ENCODE results near the gene PEX16. TPM values are rescaled to one million over a fixed set of nuclear protein-coding genes. Genes with fewer than 3 reads are reported as not detected.

PEX16 gene
- total RNA-seq, 4 donors from 2014 or later, result 18.3 to 25.5 (median 22.1) TPM

GRCh38 chr11:45942381-45942780, 24.7 kb upstream of the PEX16 start:
- no peak for DNase-seq
- Histone ChIP-seq H3K27ac (no peak overlapping the region), H3K36me3 (peaks cover 10 to 93% (median 19%) of the 10 kb centered on the region in 3 donors), H3K4me1 (no peaks in the 10 kb centered on the region), H3K4me3 (no peak overlapping the region), H3K27me3 (no peaks in the 10 kb centered on the region), H3K9me3 (no peaks in the 10 kb centered on the region)
- WGBS, 2 donors, result 90 to 95% methylated on average over 4 of the region's 4 CpGs
- intact Hi-C loops (cut with DNase I), result no loop called here
- TF ChIP-seq, protein P1, sequence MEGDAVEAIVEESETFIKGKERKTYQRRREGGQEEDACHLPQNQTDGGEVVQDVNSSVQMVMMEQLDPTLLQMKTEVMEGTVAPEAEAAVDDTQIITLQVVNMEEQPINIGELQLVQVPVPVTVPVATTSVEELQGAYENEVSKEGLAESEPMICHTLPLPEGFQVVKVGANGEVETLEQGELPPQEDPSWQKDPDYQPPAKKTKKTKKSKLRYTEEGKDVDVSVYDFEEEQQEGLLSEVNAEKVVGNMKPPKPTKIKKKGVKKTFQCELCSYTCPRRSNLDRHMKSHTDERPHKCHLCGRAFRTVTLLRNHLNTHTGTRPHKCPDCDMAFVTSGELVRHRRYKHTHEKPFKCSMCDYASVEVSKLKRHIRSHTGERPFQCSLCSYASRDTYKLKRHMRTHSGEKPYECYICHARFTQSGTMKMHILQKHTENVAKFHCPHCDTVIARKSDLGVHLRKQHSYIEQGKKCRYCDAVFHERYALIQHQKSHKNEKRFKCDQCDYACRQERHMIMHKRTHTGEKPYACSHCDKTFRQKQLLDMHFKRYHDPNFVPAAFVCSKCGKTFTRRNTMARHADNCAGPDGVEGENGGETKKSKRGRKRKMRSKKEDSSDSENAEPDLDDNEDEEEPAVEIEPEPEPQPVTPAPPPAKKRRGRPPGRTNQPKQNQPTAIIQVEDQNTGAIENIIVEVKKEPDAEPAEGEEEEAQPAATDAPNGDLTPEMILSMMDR (IDR thresholded peaks at IDR 0.05), result no peak
- TF ChIP-seq POLR2A (IDR thresholded peaks at IDR 0.05), result no peak

- DNase-seq, result no peak
- no peaks in the 10 kb centered on the region for H3K9me3 ChIP-seq
- 80 to 91% methylated on average over 4 of the region's 4 CpGs for WGBS, 2 donors
- peaks cover 10 to 93% (median 14%) of the 10 kb centered on the region in 3 donors for H3K36me3 ChIP-seq
- peaks cover 0 to 4% (median 0%) of the 10 kb centered on the region in 3 donors for H3K4me1 ChIP-seq
- TF ChIP-seq POLR2A (IDR thresholded peaks at IDR 0.05), result no peak
- TF ChIP-seq, protein P1 (IDR thresholded peaks at IDR 0.05), result no peak
- no peaks in the 10 kb centered on the region for H3K27me3 ChIP-seq
- intact Hi-C loops (cut with DNase I), result no loop called here
- H3K27ac ChIP-seq, result no peak overlapping the region
- no peak overlapping the region for H3K4me3 ChIP-seq
Measured at GRCh38 chr11:45941285-45941684, 23.6 kb upstream of the PEX16 start.

GRCh38 chr11:45939836-45940235, 22.2 kb upstream of the PEX16 start:
- TF ChIP-seq, protein P1 (IDR thresholded peaks at IDR 0.05), result no peak
- TF ChIP-seq POLR2A (IDR thresholded peaks at IDR 0.05), result no peak
- intact Hi-C loops (cut with DNase I), result no loop called here
- WGBS, 2 donors, result 86 to 88% methylated on average over 2 of the region's 2 CpGs
- no peaks in the 10 kb centered on the region for H3K27me3 ChIP-seq
- peaks cover 6 to 93% (median 10%) of the 10 kb centered on the region in 3 donors for H3K36me3 ChIP-seq
- no peaks in the 10 kb centered on the region for H3K9me3 ChIP-seq
- DNase-seq, result no peak
- H3K4me3 ChIP-seq, result no peak overlapping the region
- no peak overlapping the region for H3K27ac ChIP-seq
- H3K4me1 ChIP-seq, result peaks cover 1 to 16% (median 4%) of the 10 kb centered on the region in 3 donors

GRCh38 chr11:45937916-45938315, 20.2 kb upstream of the PEX16 start:
- peaks cover 13 to 94% (median 21%) of the 10 kb centered on the region in 3 donors for H3K36me3 ChIP-seq
- no peak overlapping the region for H3K4me3 ChIP-seq
- H3K9me3 ChIP-seq, result no peaks in the 10 kb centered on the region
- TF ChIP-seq POLR2A (IDR thresholded peaks at IDR 0.05), result no peak
- TF ChIP-seq, protein P1 (IDR thresholded peaks at IDR 0.05), result no peak
- intact Hi-C loops (cut with DNase I), result no loop called here
- no peak for DNase-seq
- no peaks in the 10 kb centered on the region for H3K27me3 ChIP-seq
- 83 to 92% methylated on average over 9 to 10 of the region's 10 CpGs for WGBS, 2 donors
- H3K27ac ChIP-seq, result no peak overlapping the region
- H3K4me1 ChIP-seq, result peaks cover 5 to 35% (median 14%) of the 10 kb centered on the region in 3 donors

- WGBS, 2 donors, result 87 to 89% methylated on average over 2 to 4 of the region's 4 CpGs
- intact Hi-C loops (cut with DNase I), result no loop called here
- Histone ChIP-seq H3K27ac (no peak overlapping the region), H3K27me3 (no peaks in the 10 kb centered on the region), H3K9me3 (no peaks in the 10 kb centered on the region), H3K36me3 (peaks cover 18 to 90% (median 21%) of the 10 kb centered on the region in 3 donors), H3K4me3 (no peak overlapping the region), H3K4me1 (peaks cover 5 to 48% (median 22%) of the 10 kb centered on the region in 3 donors)
- TF ChIP-seq, protein P1 (IDR thresholded peaks at IDR 0.05), result no peak
- no peak for TF ChIP-seq POLR2A (IDR thresholded peaks at IDR 0.05)
- no peak for DNase-seq
Measured at GRCh38 chr11:45936511-45937054, 18.9 kb upstream of the PEX16 start.

Data from esophagus squamous epithelium (tissue), 5 donors.